H9 (cell line): ENCODE data around the gene INSM2. TPM values are rescaled to one million over a fixed set of nuclear protein-coding genes. Genes with fewer than 3 reads are reported as not detected.

Experiments
- DNase-seq: peaks from one replicate; pipeline ENCODE4 v3.0.0-alpha.2; 2017
- H2AFZ ChIP-seq: one replicate; pipeline ENCODE4 v1.6.1; 2013; ENCODE audit warnings: mild to moderate bottlenecking, low read length, control low read depth, moderate library complexity
- H2AK5ac ChIP-seq: 2 replicates; pipeline ENCODE4 v1.6.1; 2013; ENCODE audit warnings: low read length, control low read depth, mixed read lengths; ENCODE audit not compliant: insufficient read length
- H2BK120ac ChIP-seq: one replicate; pipeline ENCODE4 v1.6.1; 2013; ENCODE audit warnings: low read depth, mild to moderate bottlenecking, low read length, control low read depth, inconsistent platforms; ENCODE audit not compliant: poor library complexity, severe bottlenecking
- H2BK12ac ChIP-seq: 2 replicates; pipeline ENCODE4 v1.6.1; 2013; ENCODE audit warnings: low read length, control low read depth, mixed read lengths, low read depth; ENCODE audit not compliant: insufficient read length
- H2BK15ac ChIP-seq: 2 replicates; pipeline ENCODE4 v1.6.1; 2013; ENCODE audit warnings: low read depth, low read length, control low read depth
- H2BK20ac ChIP-seq: one replicate; pipeline ENCODE4 v1.6.1; 2013; ENCODE audit warnings: low read depth, mild to moderate bottlenecking, low read length, control low read depth, inconsistent platforms; ENCODE audit not compliant: poor library complexity, severe bottlenecking
- H2BK5ac ChIP-seq: 2 replicates; pipeline ENCODE4 v1.6.1; 2013; ENCODE audit warnings: low read length, control low read depth, mixed read lengths; ENCODE audit not compliant: insufficient read length
- H3K14ac ChIP-seq: 2 replicates; pipeline ENCODE4 v1.6.1; 2013; ENCODE audit warnings: low read length, control low read depth; ENCODE audit not compliant: insufficient read depth
- H3K18ac ChIP-seq: 2 replicates; pipeline ENCODE4 v1.6.1; 2013; ENCODE audit warnings: low read depth, mild to moderate bottlenecking, mixed read lengths, low read length, control low read depth; ENCODE audit not compliant: insufficient read length
- H3K23ac ChIP-seq: 2 replicates; pipeline ENCODE4 v1.6.1; 2013; ENCODE audit warnings: low read length, control low read depth, mixed read lengths, low read depth; ENCODE audit not compliant: insufficient read length
- H3K23me2 ChIP-seq: 2 replicates; pipeline ENCODE4 v1.6.1; 2013; ENCODE audit warnings: low read depth, mild to moderate bottlenecking, mixed read lengths, low read length, control low read depth; ENCODE audit not compliant: insufficient read length, poor library complexity, severe bottlenecking
- H3K27ac ChIP-seq: 2 replicates; pipeline ENCODE4 v1.5.1; 2013; ENCODE audit warnings: low read length, control low read depth, mixed read lengths, low read depth; ENCODE audit not compliant: insufficient read length
- H3K27me3 ChIP-seq: 2 replicates; pipeline ENCODE4 v1.6.1; 2013; ENCODE audit warnings: low read length, control low read depth, inconsistent platforms; ENCODE audit not compliant: insufficient read depth
- H3K4ac ChIP-seq: 2 replicates; pipeline ENCODE4 v1.6.1; 2013; ENCODE audit warnings: low read depth, mild to moderate bottlenecking, control low read depth, inconsistent platforms, low read length, moderate library complexity
- H3K4me1 ChIP-seq: 2 replicates; pipeline ENCODE4 v1.6.1; 2013; ENCODE audit warnings: low read length, control low read depth, inconsistent platforms; ENCODE audit not compliant: insufficient read depth
- H3K4me2 ChIP-seq: 2 replicates; pipeline ENCODE4 v1.6.1; 2013; ENCODE audit warnings: low read length, control low read depth, mixed read lengths; ENCODE audit not compliant: insufficient read length, insufficient read depth
- H3K56ac ChIP-seq: 2 replicates; pipeline ENCODE4 v1.6.1; 2013; ENCODE audit warnings: low read depth, mild to moderate bottlenecking, mixed read lengths, low read length, control low read depth; ENCODE audit not compliant: insufficient read length
- H3K79me1 ChIP-seq: 2 replicates; pipeline ENCODE4 v1.6.1; 2013; ENCODE audit warnings: low read depth, mild to moderate bottlenecking, moderate library complexity, low read length, control low read depth, inconsistent platforms; ENCODE audit not compliant: insufficient read depth, poor library complexity, severe bottlenecking
- H3K79me2 ChIP-seq: 2 replicates; pipeline ENCODE4 v1.6.1; 2013; ENCODE audit warnings: low read length, control low read depth, inconsistent platforms; ENCODE audit not compliant: insufficient read depth
- H3K9ac ChIP-seq: 2 replicates; pipeline ENCODE4 v1.6.1; 2013; ENCODE audit warnings: low read length, control low read depth, mixed read lengths; ENCODE audit not compliant: insufficient read length; ENCODE audit errors: extremely low read depth
- H3K9me3 ChIP-seq: one replicate; pipeline ENCODE4 v1.6.1; 2013; ENCODE audit warnings: low read depth, low read length, inconsistent platforms; ENCODE audit not compliant: control insufficient read depth
- H3T11ph ChIP-seq: one replicate; pipeline ENCODE4 v1.6.1; 2013; ENCODE audit warnings: mild to moderate bottlenecking, low read length, control low read depth, inconsistent platforms
- H4K20me1 ChIP-seq: one replicate; pipeline ENCODE4 v1.6.1; 2013; ENCODE audit not compliant: control insufficient read depth, insufficient read length, insufficient read depth
- H4K5ac ChIP-seq: 2 replicates; pipeline ENCODE4 v1.6.1; 2013; ENCODE audit warnings: low read depth, mild to moderate bottlenecking, mixed read lengths, low read length, control low read depth; ENCODE audit not compliant: insufficient read length
- H4K8ac ChIP-seq: replicated peaks from 2 replicates; pipeline ENCODE4 v1.6.1; 2013; ENCODE audit warnings: low read length, control low read depth, mixed read lengths, low read depth; ENCODE audit not compliant: insufficient read length
- H4K91ac ChIP-seq: 2 replicates; pipeline ENCODE4 v1.6.1; 2013; ENCODE audit warnings: low read depth, mild to moderate bottlenecking, moderate library complexity, mixed read lengths, low read length, control low read depth; ENCODE audit not compliant: insufficient read length
- H3K27ac Mint-ChIP-seq, 3 experiments: 2 replicates in 2 of 3; 3 replicates in 1 of 3; pipeline ENCODE4 v1.8.0; 2020 to 2021; ENCODE audit warnings: mixed read lengths in 3 of 3, mild to moderate bottlenecking in 1 of 3, moderate library complexity in 1 of 3
- H3K27me3 Mint-ChIP-seq: 2 replicates; pipeline ENCODE4 v1.8.0; 2021; ENCODE audit warnings: low read depth, mild to moderate bottlenecking, moderate library complexity, mixed read lengths
- H3K36me3 Mint-ChIP-seq, 3 experiments: 2 replicates in 2 of 3; 3 replicates in 1 of 3; pipeline ENCODE4 v1.8.0; 2020 to 2021; ENCODE audit warnings: low read depth in 3 of 3, mixed read lengths in 3 of 3; ENCODE audit not compliant: insufficient read depth in 1 of 3
- H3K4me1 Mint-ChIP-seq, 2 experiments: 2 replicates each; pipeline ENCODE4 v1.8.0; 2020; ENCODE audit warnings: mixed read lengths in 2 of 2
- H3K4me3 Mint-ChIP-seq, 2 experiments: 2 replicates in 1 of 2; 3 replicates in 1 of 2; pipeline ENCODE4 v1.8.0; 2020 to 2021; ENCODE audit warnings: mild to moderate bottlenecking in 2 of 2, mixed read lengths in 2 of 2, moderate library complexity in 1 of 2
- H3K9me3 Mint-ChIP-seq, 2 experiments: 2 replicates in 1 of 2; 3 replicates in 1 of 2; pipeline ENCODE4 v1.8.0; 2020; ENCODE audit warnings: mild to moderate bottlenecking in 2 of 2, mixed read lengths in 2 of 2, moderate library complexity in 1 of 2
- WGBS: extraction: QIAGEN DNeasy Blood & Tissue Kit; methylation state at CpG from one replicate; pipeline ENCODE4 v1.1.7; 2013; ENCODE audit warnings: missing lambda C conversion rate, low lambda C conversion rate, mixed read lengths; ENCODE audit not compliant: insufficient read length; ENCODE audit errors: extremely low coverage; 5-methylcytosine and 5-hydroxymethylcytosine counted together
- total RNA-seq: library from RNA; stranded (reverse); gene quantifications from 2 replicates; pipeline ENCODE4 v1.2.1, GENCODE V29; 2021
- TF ChIP-seq, protein P1 (sequence below): fragments of 200-600 bp; sonication (generic); conservative IDR thresholded peaks from 3 replicates; pipeline ENCODE4 v1.8.0; 2021; ENCODE audit warnings: antibody characterized with exemption, mild to moderate bottlenecking

Gene INSM2
- total RNA-seq, 1 experiment from 2014 or later, result not detected

DNA sequence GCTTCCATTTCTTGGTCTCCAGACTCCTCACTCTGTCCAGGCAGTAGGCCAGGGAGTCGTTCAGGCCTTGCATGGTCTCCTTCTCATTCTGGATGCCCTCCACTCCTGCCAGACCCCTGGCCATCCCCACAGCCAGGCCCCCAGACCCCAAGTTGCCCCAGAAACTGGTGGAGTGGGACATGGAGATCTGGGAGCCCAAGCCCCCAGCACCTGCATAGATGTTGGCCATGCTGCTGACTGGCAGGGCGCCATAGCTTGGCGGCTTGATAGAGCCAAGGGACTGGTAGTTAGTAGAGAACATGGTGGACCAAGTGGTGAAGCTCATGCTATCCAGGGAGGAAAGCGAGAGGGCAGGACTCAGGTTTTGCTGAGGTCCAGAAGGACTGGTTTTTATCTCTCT is 21.2 kb upstream of the INSM2 start:
- no CpG with 5 or more reads among the region's 4 CpGs for WGBS
- H3K9ac ChIP-seq, result no peak overlapping the region

More for the DNA sequence above, 21.2 kb upstream of the INSM2 start:
- no peaks in the 10 kb centered on the region for H3K9me3 ChIP-seq
- H3K4me3 Mint-ChIP-seq, result no peak overlapping the region
- no peak overlapping the region for H2BK12ac ChIP-seq
- no peak for DNase-seq
- no peak overlapping the region for H3K4me2 ChIP-seq
- H3K23me2 ChIP-seq, result no peaks in the 10 kb centered on the region
- H2BK15ac ChIP-seq, result no peak overlapping the region
- H3K36me3 Mint-ChIP-seq, result no peaks in the 10 kb centered on the region
- no peaks in the 10 kb centered on the region for H4K20me1 ChIP-seq
- H3K27ac Mint-ChIP-seq, result no peak overlapping the region
- H3K27me3 ChIP-seq, result no peaks in the 10 kb centered on the region
- H3T11ph ChIP-seq, result no peak overlapping the region
- H3K4me1 ChIP-seq, result no peaks in the 10 kb centered on the region
- H3K23ac ChIP-seq, result no peak overlapping the region
- H3K79me1 ChIP-seq, result no peaks in the 10 kb centered on the region
- no peak overlapping the region for H3K4ac ChIP-seq
- no peak overlapping the region for H4K91ac ChIP-seq
- no peaks in the 10 kb centered on the region for H3K4me1 Mint-ChIP-seq
- no peak overlapping the region for H2AK5ac ChIP-seq
- H3K14ac ChIP-seq, result no peak overlapping the region
- H3K9me3 Mint-ChIP-seq, result peaks cover 7 to 8% of the 10 kb centered on the region in 2 experiments; a peak in 2 of 5 replicates
- H4K5ac ChIP-seq, result no peak overlapping the region
- H2AFZ ChIP-seq, result no peak overlapping the region
- no peak overlapping the region for H3K27ac ChIP-seq
- H2BK120ac ChIP-seq, result no peak overlapping the region
- no peak overlapping the region for H4K8ac ChIP-seq
- TF ChIP-seq, protein P1, sequence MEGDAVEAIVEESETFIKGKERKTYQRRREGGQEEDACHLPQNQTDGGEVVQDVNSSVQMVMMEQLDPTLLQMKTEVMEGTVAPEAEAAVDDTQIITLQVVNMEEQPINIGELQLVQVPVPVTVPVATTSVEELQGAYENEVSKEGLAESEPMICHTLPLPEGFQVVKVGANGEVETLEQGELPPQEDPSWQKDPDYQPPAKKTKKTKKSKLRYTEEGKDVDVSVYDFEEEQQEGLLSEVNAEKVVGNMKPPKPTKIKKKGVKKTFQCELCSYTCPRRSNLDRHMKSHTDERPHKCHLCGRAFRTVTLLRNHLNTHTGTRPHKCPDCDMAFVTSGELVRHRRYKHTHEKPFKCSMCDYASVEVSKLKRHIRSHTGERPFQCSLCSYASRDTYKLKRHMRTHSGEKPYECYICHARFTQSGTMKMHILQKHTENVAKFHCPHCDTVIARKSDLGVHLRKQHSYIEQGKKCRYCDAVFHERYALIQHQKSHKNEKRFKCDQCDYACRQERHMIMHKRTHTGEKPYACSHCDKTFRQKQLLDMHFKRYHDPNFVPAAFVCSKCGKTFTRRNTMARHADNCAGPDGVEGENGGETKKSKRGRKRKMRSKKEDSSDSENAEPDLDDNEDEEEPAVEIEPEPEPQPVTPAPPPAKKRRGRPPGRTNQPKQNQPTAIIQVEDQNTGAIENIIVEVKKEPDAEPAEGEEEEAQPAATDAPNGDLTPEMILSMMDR, result no peak
- no peaks in the 10 kb centered on the region for H3K79me2 ChIP-seq
- no peak overlapping the region for H3K56ac ChIP-seq
- peaks cover 1% of the 10 kb centered on the region for H3K27me3 Mint-ChIP-seq
- no peak overlapping the region for H2BK20ac ChIP-seq
- no peak overlapping the region for H2BK5ac ChIP-seq
- no peak overlapping the region for H3K18ac ChIP-seq
